Fibroblast of mammary gland (primary cell): ENCODE measurements around the gene PEDS1.

ENCODE experiments used
- DNase-seq: peaks from one replicate; pipeline ENCODE4 v3.0.0-alpha.2; 2010; ENCODE audit warnings: low read depth
- H3K4me3 ChIP-seq: 2 replicates; pipeline ENCODE4 v1.5.1; 2011; ENCODE audit warnings: low read depth, mild to moderate bottlenecking, low read length, moderate library complexity; ENCODE audit not compliant: control insufficient read depth
- CTCF ChIP-seq: conservative IDR thresholded peaks from 2 replicates; pipeline ENCODE4 v1.5.1; 2011; ENCODE audit warnings: low read depth, low read length, inconsistent platforms; ENCODE audit not compliant: control insufficient read depth, insufficient read depth

The PEDS1 gene

GRCh38 chr20:50189681-50190250 lies 36.2 kb upstream of the PEDS1 start:
- H3K4me3 ChIP-seq = peak overlapping the region; percentile 7
- no peak for DNase-seq
- TF ChIP-seq CTCF = no peak

GRCh38 chr20:50188879-50189680 lies 35.6 kb upstream of the PEDS1 start:
- no peak overlapping the region for H3K4me3 ChIP-seq
- TF ChIP-seq CTCF = no peak
- DNase-seq = no peak

GRCh38 chr20:50188287-50188688 lies 34.8 kb upstream of the PEDS1 start:
- DNase-seq = no peak
- no peak for TF ChIP-seq CTCF
- H3K4me3 ChIP-seq = no peak overlapping the region

- TF ChIP-seq CTCF = no peak
- H3K4me3 ChIP-seq = no peak overlapping the region
- peak; percentile 70 for DNase-seq
Observed at GRCh38 chr20:50187403-50188051, 34.0 kb upstream of the PEDS1 start.

- no peak for DNase-seq
- H3K4me3 ChIP-seq = no peak overlapping the region
- TF ChIP-seq CTCF = no peak
Observed at GRCh38 chr20:50186987-50187402, 33.5 kb upstream of the PEDS1 start.

- no peak overlapping the region for H3K4me3 ChIP-seq
- peak; percentile 92 for TF ChIP-seq CTCF
- peak; percentile 84 for DNase-seq
Observed at GRCh38 chr20:50186151-50186885, 32.8 kb upstream of the PEDS1 start.
